ENCODE results near the gene PPP3CB. TPM values are rescaled to one million over a fixed set of nuclear protein-coding genes. Genes with fewer than 3 reads are reported as not detected.

The PPP3CB gene
- total RNA-seq, result 10 to 100 TPM; 41.7 to 42.2 TPM

DNA sequence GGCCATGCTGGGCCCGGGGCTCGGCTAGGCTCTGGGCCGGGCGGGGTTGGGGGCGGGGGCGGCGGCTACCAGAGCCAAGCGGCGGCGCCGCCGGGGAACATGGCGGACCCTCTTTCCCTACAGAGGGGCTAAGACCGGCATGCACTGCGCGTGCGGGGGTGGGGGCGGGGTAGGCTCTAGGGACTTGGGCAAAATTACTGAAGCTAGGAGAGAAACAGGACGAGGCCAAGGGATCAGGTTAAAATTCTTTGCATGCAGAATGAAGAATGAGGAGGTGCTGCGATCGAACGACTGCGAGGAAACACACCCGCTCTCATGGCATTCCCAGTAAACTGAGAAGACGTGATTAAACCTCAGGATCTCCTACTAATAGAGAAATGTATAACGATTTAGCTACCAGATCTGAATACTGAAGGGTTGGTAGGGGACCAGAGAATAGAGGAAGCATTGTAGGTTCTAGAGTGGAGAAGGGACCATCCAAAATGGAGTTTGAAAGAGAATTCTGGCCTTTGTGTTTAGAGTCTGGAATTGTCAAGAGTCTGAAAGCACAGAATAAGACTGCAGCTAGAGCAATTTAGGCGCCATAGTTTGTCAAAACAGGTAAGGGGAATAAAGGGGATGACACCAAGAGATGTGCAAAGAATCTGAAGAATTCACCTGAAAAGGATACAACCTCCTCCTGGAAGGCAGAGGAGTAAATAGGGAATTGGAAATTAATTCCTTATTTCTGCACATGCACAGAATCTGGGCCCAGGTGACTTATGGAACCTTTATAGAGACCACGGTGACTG is at the start of gene PPP3CB:
Gene PPP3CB, minus strand, starts transcription at position 141 of the 791 bp plus-strand sequence. Its CDS starts 135 bp downstream, at position 6.
- peaks cover 12% of the 10 kb centered on the region for H3K36me3 Mint-ChIP-seq
- H3K4me3 Mint-ChIP-seq, result peak within 1 kb of the TSS; percentile 98
- DNase-seq (no peak), ATAC-seq (ENCODE audit: low read depth) (peak; percentile 80)
- POLR2A ChIA-PET, result interaction anchor here (0.5 to 2.5 kb wide), 17 partner anchors 8 to 400 kb away, joined by 3 to 20 read pairs (median 4); partner anchors contain the start of genes ANXA7, CFAP70, CHCHD1 and DNAJC9
- H3K9me3 Mint-ChIP-seq, result no peaks in the 10 kb centered on the region
- peak within 1 kb of the TSS; percentile 96 for H3K27ac Mint-ChIP-seq
- peaks cover 28% of the 10 kb centered on the region for H3K4me1 Mint-ChIP-seq
- H3K27me3 Mint-ChIP-seq, result no peaks in the 10 kb centered on the region

DNA sequence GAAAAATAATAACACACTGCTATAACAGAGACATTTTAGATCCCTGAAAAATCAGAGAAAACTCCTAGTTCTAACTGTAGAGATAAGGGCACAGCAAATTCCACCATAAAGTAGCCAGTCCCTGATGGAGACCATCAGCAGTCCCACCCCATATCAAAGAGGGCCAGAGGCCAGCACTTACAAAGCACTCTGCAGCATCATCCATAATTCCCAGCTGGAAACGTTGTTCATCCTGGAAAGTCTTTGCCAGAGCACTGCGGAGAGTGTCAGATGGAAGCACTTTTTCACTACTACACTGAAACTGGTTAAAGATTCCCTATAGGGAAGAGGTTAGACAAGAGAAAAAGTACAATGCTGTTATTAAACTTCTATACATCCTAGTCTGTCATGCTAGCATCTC is 49.5 kb upstream of the PPP3CB start:
- H3K4me1 Mint-ChIP-seq, result no peaks in the 10 kb centered on the region
- POLR2A ChIA-PET, result interaction anchor here (0.5 kb wide), 1 partner anchor 9 kb away, joined by 3 read pairs; no protein-coding TSS in a partner anchor
- no peak overlapping the region for H3K27ac Mint-ChIP-seq

GRCh38 chr10:73537709-73538108 is 41.9 kb upstream of the PPP3CB start:
- ATAC-seq (ENCODE audit: low read depth) (no peak), DNase-seq (no peak)
- no peaks in the 10 kb centered on the region for H3K9me3 Mint-ChIP-seq
- POLR2A ChIA-PET, result interaction anchor here (0.6 kb wide), 1 partner anchor 171 kb away, joined by 3 read pairs; no protein-coding TSS in a partner anchor
- H3K4me1 Mint-ChIP-seq, result peaks cover 11% of the 10 kb centered on the region
- no peaks in the 10 kb centered on the region for H3K27me3 Mint-ChIP-seq
- no peak overlapping the region for H3K4me3 Mint-ChIP-seq
- H3K27ac Mint-ChIP-seq, result no peak overlapping the region
- H3K36me3 Mint-ChIP-seq, result no peaks in the 10 kb centered on the region

More for the DNA sequence above, 49.5 kb upstream of the PPP3CB start:
- DNase-seq, result no peak
- no peak for ATAC-seq (ENCODE audit: low read depth)
- no peaks in the 10 kb centered on the region for H3K27me3 Mint-ChIP-seq
- H3K36me3 Mint-ChIP-seq, result no peaks in the 10 kb centered on the region
- H3K9me3 Mint-ChIP-seq, result no peaks in the 10 kb centered on the region
- H3K4me3 Mint-ChIP-seq, result no peak overlapping the region

- H3K4me3 Mint-ChIP-seq, result no peak overlapping the region
- no peaks in the 10 kb centered on the region for H3K36me3 Mint-ChIP-seq
- H3K27me3 Mint-ChIP-seq, result no peaks in the 10 kb centered on the region
- H3K9me3 Mint-ChIP-seq, result no peaks in the 10 kb centered on the region
- H3K4me1 Mint-ChIP-seq, result peaks cover 11% of the 10 kb centered on the region
- no peak for DNase-seq
- H3K27ac Mint-ChIP-seq, result no peak overlapping the region
- ATAC-seq (ENCODE audit: low read depth), result peak; percentile 71
- POLR2A ChIA-PET, result no interaction called here
Measured at GRCh38 chr10:73537288-73537687, 41.5 kb upstream of the PPP3CB start.

DNA sequence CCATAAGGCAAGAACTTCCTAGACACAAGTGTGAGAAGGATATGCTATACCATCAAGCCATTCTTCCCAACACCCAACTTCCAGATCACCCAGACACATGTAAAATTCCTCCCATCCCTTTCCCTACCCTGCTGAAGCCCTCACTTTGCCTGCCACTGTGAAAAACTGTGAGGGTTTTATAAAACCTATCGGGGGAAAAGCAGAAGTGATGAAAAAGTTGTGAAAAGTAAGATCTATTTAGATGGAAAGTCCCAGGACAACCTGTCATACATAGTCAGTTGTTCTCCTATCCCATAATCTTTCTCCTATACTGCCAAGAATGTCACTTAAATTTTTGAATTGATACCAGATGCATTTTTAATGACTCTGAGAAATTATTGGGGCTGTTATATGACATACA is 39.0 kb upstream of the PPP3CB start:
- POLR2A ChIA-PET, result no interaction called here
- peaks cover 11% of the 10 kb centered on the region for H3K4me1 Mint-ChIP-seq

GRCh38 chr10:73529089-73529832 is 33.4 kb upstream of the PPP3CB start:
- Mint-ChIP-seq H3K27me3 (no peaks in the 10 kb centered on the region), H3K27ac (no peak overlapping the region), H3K4me3 (no peak overlapping the region), H3K9me3 (no peaks in the 10 kb centered on the region), H3K4me1 (peaks cover 1% of the 10 kb centered on the region), H3K36me3 (no peaks in the 10 kb centered on the region)
- peak; percentile 95 for ATAC-seq (ENCODE audit: low read depth)
- DNase-seq, result peak; percentile 39
- POLR2A ChIA-PET, result interaction anchor here (0.5 to 1.3 kb wide), 3 partner anchors 63 to 114 kb away, joined by 3 to 10 read pairs (median 6); no protein-coding TSS in a partner anchor

More for the DNA sequence above, 39.0 kb upstream of the PPP3CB start:
- Mint-ChIP-seq H3K27ac (no peak overlapping the region), H3K36me3 (no peaks in the 10 kb centered on the region), H3K27me3 (no peaks in the 10 kb centered on the region), H3K4me3 (no peak overlapping the region), H3K9me3 (no peaks in the 10 kb centered on the region)
- ATAC-seq (ENCODE audit: low read depth), result no peak
- no peak for DNase-seq

GRCh38 chr10:73522263-73522662 is 26.4 kb upstream of the PPP3CB start:
- no peak overlapping the region for H3K27ac Mint-ChIP-seq
- no peaks in the 10 kb centered on the region for H3K27me3 Mint-ChIP-seq
- no peak for DNase-seq

GRCh38 chr10:73519336-73519735 is 23.5 kb upstream of the PPP3CB start:
- no peaks in the 10 kb centered on the region for H3K36me3 Mint-ChIP-seq
- H3K4me1 Mint-ChIP-seq, result peaks cover 3% of the 10 kb centered on the region
- ATAC-seq (ENCODE audit: low read depth) (no peak), DNase-seq (no peak)
- H3K4me3 Mint-ChIP-seq, result no peak overlapping the region
- no peak overlapping the region for H3K27ac Mint-ChIP-seq
- H3K27me3 Mint-ChIP-seq, result no peaks in the 10 kb centered on the region
- POLR2A ChIA-PET, result no interaction called here
- H3K9me3 Mint-ChIP-seq, result no peaks in the 10 kb centered on the region

More at GRCh38 chr10:73522263-73522662, 26.4 kb upstream of the PPP3CB start:
- Mint-ChIP-seq H3K4me3 (no peak overlapping the region), H3K36me3 (no peaks in the 10 kb centered on the region), H3K9me3 (no peaks in the 10 kb centered on the region), H3K4me1 (peaks cover 3% of the 10 kb centered on the region)
- POLR2A ChIA-PET, result no interaction called here
- ATAC-seq (ENCODE audit: low read depth), result no peak

DNA sequence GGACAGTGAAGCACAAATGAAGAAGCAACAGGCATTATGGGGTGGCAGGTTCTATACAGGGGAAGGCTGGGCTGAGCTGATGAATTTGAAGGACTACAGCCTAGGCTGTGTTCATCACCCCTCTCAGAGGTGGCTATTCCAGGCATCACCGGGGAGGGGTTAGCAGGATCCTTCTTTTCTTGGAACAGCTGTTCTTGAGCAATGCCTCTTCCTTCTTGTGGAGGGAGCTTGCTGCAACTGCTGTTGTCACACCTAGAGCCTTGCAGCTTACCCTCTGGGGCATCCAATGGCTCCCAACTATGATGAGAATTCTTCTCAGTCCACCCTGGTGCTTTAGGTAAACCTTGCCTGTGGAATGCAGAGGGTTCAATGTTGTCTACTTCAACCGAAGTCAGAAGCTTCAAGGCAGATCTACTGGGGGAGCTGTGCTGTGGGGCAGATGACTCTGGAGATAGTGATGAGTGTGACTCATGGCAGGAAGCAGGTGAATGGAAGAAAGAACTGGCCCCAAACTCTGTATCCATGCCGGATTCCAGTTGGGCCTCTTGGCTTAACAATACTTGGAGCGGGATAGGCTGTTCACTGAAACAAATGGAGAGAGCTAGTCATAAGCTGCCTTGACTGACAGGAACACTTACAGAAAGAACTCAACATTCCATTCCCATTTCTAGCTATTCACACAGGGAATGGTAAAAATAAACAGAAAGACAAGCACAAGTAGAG is 21.5 kb upstream of the PPP3CB start:
- Mint-ChIP-seq H3K4me3 (no peak overlapping the region), H3K27me3 (no peaks in the 10 kb centered on the region), H3K9me3 (no peaks in the 10 kb centered on the region), H3K27ac (no peak overlapping the region), H3K4me1 (peaks cover 3% of the 10 kb centered on the region), H3K36me3 (no peaks in the 10 kb centered on the region)
- DNase-seq (no peak), ATAC-seq (ENCODE audit: low read depth) (no peak)
- POLR2A ChIA-PET, result no interaction called here

DNA sequence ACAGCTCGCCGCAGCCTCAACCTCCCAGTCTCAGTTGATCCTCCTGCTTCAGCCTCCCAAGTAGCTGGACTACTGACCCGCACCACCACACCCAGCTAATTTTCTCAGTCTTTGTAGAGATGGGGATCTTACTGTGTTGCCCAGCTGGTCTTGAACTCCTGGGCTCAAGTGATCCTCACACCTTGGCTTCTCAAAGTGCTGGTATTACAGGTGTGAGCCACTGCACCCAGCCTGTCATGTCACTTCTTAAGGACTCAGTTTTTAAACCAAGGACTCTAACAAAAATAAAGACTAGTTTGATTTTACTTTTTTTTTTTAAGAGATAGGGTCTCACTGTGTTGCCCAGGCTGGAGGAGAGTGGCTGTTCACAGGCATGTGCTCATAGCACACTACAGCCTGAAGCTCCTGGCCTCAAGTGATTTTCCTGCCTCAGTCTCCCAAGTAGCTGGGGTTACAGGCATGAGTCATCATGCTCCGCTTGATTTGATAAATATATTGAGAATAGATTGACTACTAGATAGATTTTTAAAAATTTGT is 16.5 kb upstream of the PPP3CB start:
- Mint-ChIP-seq H3K9me3 (no peaks in the 10 kb centered on the region), H3K4me3 (no peak overlapping the region), H3K4me1 (peaks cover under 1% of the 10 kb centered on the region), H3K27me3 (no peaks in the 10 kb centered on the region), H3K27ac (no peak overlapping the region), H3K36me3 (no peaks in the 10 kb centered on the region)
- POLR2A ChIA-PET, result interaction anchor here (2.1 kb wide), 1 partner anchor 17 kb away, joined by 5 read pairs; the partner anchor contains the start of gene PPP3CB
- ATAC-seq (ENCODE audit: low read depth) (no peak), DNase-seq (no peak)

- ATAC-seq (ENCODE audit: low read depth) (peak; percentile 54), DNase-seq (no peak)
- Mint-ChIP-seq H3K4me3 (no peak overlapping the region), H3K9me3 (no peaks in the 10 kb centered on the region), H3K4me1 (no peaks in the 10 kb centered on the region), H3K27me3 (no peaks in the 10 kb centered on the region), H3K36me3 (peaks cover 3% of the 10 kb centered on the region), H3K27ac (no peak overlapping the region)
- POLR2A ChIA-PET, result interaction anchor here (0.6 to 1.7 kb wide), 3 partner anchors 14 to 318 kb away, joined by 3 to 5 read pairs (median 3); partner anchors contain the start of gene PPP3CB
Measured at GRCh38 chr10:73509695-73510094, 13.9 kb upstream of the PPP3CB start.

GRCh38 chr10:73506491-73506890 is 10.7 kb upstream of the PPP3CB start:
- Mint-ChIP-seq H3K4me1 (peaks cover 5% of the 10 kb centered on the region), H3K36me3 (peaks cover 11% of the 10 kb centered on the region), H3K9me3 (no peaks in the 10 kb centered on the region), H3K27ac (no peak overlapping the region), H3K27me3 (no peaks in the 10 kb centered on the region), H3K4me3 (no peak overlapping the region)
- ATAC-seq (ENCODE audit: low read depth) (no peak), DNase-seq (no peak)
- POLR2A ChIA-PET, result no interaction called here

GRCh38 chr10:73506074-73506473 is 10.2 kb upstream of the PPP3CB start:
- Mint-ChIP-seq H3K4me1 (peaks cover 10% of the 10 kb centered on the region), H3K9me3 (no peaks in the 10 kb centered on the region), H3K4me3 (no peak overlapping the region), H3K36me3 (peaks cover 13% of the 10 kb centered on the region), H3K27me3 (no peaks in the 10 kb centered on the region), H3K27ac (no peak overlapping the region)
- POLR2A ChIA-PET, result interaction anchor here (1.2 kb wide), 1 partner anchor 10 kb away, joined by 4 read pairs; no protein-coding TSS in a partner anchor
- ATAC-seq (ENCODE audit: low read depth) (no peak), DNase-seq (no peak)

All from activated naive CD8-positive, alpha-beta T cell treated with anti-CD3 and anti-CD28 coated beads, Interleukin-2, amount 10 ng/mL, durations not matched to agents 7 days and 5 days (primary cell).